A673 (cell line): Measurements from ENCODE around the gene SPEF2. TPM values are rescaled to one million over a fixed set of nuclear protein-coding genes. Genes with fewer than 3 reads are reported as not detected.

Experiments
- BruUV-seq: library from RNA; stranded (reverse); fragments of 400-500 nt; replicated peaks from 2 replicates; lab custom pipeline; 2021; lab: Mats Ljungman, UMichigan
- CTCF ChIA-PET: fragments of 300-600 bp; sonication (Branson Sonifier 250); formaldehyde crosslinking; loops from one replicate; lab custom pipeline; 2022; ENCODE audit warnings: antibody characterized with exemption; lab: Charles Lee
- POLR2A ChIA-PET: fragments of 300-600 bp; sonication (Branson Sonifier 250); formaldehyde crosslinking; loops from one replicate; lab custom pipeline; 2022; ENCODE audit warnings: antibody characterized with exemption; ENCODE audit not compliant: low non-redundant PET; lab: Charles Lee
- DNase-seq: peaks from one replicate; pipeline ENCODE4 v3.0.0-alpha.2; 2015; ENCODE audit warnings: low spot score
- H3K27ac ChIP-seq: fragments of 200-600 bp; sonication (generic); 2 replicates; pipeline ENCODE4 v1.5.1; 2016; ENCODE audit warnings: mixed run types, low read depth, mild to moderate bottlenecking, mixed read lengths, antibody characterized with exemption, low read length; ENCODE audit not compliant: poor library complexity, severe bottlenecking
- H3K27me3 ChIP-seq: fragments of 200-600 bp; sonication (generic); replicated peaks from 2 replicates; pipeline ENCODE4 v1.6.1; 2017; ENCODE audit warnings: mixed run types, low read depth, mild to moderate bottlenecking, mixed read lengths, antibody characterized with exemption, low read length; ENCODE audit not compliant: insufficient read depth, poor library complexity
- H3K36me3 ChIP-seq: fragments of 200-600 bp; sonication (generic); 2 replicates; pipeline ENCODE4 v1.6.1; 2016; ENCODE audit warnings: mixed run types, mild to moderate bottlenecking, mixed read lengths, antibody characterized with exemption, low read length; ENCODE audit not compliant: insufficient read depth, poor library complexity, severe bottlenecking
- H3K4me1 ChIP-seq: fragments of 200-600 bp; sonication (generic); 2 replicates; pipeline ENCODE4 v1.6.1; 2017; ENCODE audit warnings: mixed run types, mild to moderate bottlenecking, mixed read lengths, antibody characterized with exemption, low read length; ENCODE audit not compliant: insufficient read depth, poor library complexity, severe bottlenecking
- H3K4me3 ChIP-seq: fragments of 200-600 bp; sonication (generic); 2 replicates; pipeline ENCODE4 v1.5.1; 2016; ENCODE audit warnings: low read depth, mixed run types, mild to moderate bottlenecking, mixed read lengths, low read length; ENCODE audit not compliant: poor library complexity, severe bottlenecking
- H3K9me3 ChIP-seq: fragments of 200-600 bp; sonication (generic); 2 replicates; pipeline ENCODE4 v1.6.1; 2016; ENCODE audit warnings: mixed run types, low read depth, mild to moderate bottlenecking, mixed read lengths, antibody characterized with exemption, low read length; ENCODE audit not compliant: poor library complexity, severe bottlenecking
- EZH2 ChIP-seq: fragments of 200-600 bp; sonication (generic); IDR thresholded peaks from 2 replicates; pipeline ENCODE4 v1.6.1; 2017; ENCODE audit warnings: borderline replicate concordance, low read depth, mild to moderate bottlenecking, mixed read lengths, antibody characterized with exemption, low read length; ENCODE audit not compliant: poor library complexity, severe bottlenecking
- intact Hi-C: fragments of 100-400 bp; cut with micrococcal nuclease; formaldehyde crosslinking; loops from one replicate; pipeline ENCODE4 v1.10.0; 2022; ENCODE audit not compliant: unreplicated experiment
- total RNA-seq: library from RNA; stranded (reverse); gene quantifications from 2 replicates; pipeline ENCODE4 v1.2.3, GENCODE V29; 2021
- TF ChIP-seq, protein P1 (sequence below): fragments of 300-800, 200-600 bp; sonication (generic); conservative IDR thresholded peaks from 2 replicates; pipeline ENCODE4 v1.5.1; 2017; ENCODE audit warnings: low read depth, mild to moderate bottlenecking, antibody characterized with exemption, low read length, moderate library complexity, mixed read lengths

Gene SPEF2
- total RNA-seq, 1 experiment from 2014 or later = 1.5 TPM

DNA sequence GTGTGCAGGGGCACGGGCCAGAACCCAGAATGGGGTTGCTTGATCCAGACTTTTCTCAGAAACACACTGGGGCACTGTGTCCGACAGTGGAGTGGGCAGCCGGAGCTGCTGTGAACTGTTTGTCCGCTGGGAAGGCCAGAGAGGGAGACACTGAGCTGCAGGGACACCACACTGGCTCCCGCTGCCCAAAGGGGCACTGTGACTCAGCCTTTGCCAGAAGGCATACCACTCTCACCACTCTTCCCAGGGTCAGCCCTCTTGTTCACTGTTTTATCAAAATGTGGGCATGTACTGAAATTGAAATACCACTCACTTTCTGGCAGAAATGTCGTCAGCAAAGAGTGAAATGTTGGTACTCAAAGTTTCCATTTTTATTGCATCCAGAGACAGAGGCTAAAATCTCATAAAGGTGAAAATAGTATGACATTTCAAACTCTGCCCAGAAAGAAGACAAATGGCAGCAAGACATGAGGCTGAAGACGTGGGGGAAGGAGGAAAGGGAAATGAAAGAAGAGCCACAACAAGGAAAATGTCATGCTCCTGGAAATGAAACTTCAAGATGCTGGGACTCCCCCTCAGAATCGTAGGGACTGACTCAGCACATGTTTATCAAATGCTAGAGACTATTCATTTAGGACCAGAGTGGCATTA lies 234.5 kb downstream of the SPEF2 start:
- no peaks in the 10 kb centered on the region for H3K36me3 ChIP-seq
- H3K9me3 ChIP-seq = no peaks in the 10 kb centered on the region
- TF ChIP-seq EZH2 = no peak
- TF ChIP-seq, protein P1, sequence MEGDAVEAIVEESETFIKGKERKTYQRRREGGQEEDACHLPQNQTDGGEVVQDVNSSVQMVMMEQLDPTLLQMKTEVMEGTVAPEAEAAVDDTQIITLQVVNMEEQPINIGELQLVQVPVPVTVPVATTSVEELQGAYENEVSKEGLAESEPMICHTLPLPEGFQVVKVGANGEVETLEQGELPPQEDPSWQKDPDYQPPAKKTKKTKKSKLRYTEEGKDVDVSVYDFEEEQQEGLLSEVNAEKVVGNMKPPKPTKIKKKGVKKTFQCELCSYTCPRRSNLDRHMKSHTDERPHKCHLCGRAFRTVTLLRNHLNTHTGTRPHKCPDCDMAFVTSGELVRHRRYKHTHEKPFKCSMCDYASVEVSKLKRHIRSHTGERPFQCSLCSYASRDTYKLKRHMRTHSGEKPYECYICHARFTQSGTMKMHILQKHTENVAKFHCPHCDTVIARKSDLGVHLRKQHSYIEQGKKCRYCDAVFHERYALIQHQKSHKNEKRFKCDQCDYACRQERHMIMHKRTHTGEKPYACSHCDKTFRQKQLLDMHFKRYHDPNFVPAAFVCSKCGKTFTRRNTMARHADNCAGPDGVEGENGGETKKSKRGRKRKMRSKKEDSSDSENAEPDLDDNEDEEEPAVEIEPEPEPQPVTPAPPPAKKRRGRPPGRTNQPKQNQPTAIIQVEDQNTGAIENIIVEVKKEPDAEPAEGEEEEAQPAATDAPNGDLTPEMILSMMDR = no peak
- ChIA-PET POLR2A (no interaction called here), CTCF (no interaction called here)
- H3K27ac ChIP-seq = no peak overlapping the region
- H3K27me3 ChIP-seq = no peaks in the 10 kb centered on the region
- BruUV-seq = no TSS peak
- no peak overlapping the region for H3K4me3 ChIP-seq
- intact Hi-C loops = no loop called here
- peaks cover 27% of the 10 kb centered on the region for H3K4me1 ChIP-seq
- DNase-seq = no peak

DNA sequence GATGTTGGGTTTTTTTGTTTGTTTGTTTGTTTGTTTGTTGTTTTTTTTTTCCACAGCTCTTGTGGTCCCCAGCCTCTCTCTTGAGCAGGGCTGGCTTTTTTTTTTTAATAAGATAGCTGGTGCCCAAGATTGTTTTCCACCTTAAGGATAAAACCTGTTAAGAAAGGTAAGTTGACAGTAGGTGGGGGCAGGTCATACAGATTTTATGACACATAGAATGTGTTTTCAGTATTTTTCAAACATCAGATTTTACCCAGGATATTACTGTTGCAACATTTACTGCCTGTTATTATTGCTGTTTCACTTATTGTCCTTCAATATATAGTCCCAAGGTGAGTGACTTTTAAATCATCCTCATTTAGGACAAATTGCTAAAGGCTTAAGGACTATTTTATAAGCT lies 235.1 kb downstream of the SPEF2 start:
- no peaks in the 10 kb centered on the region for H3K36me3 ChIP-seq
- DNase-seq = no peak
- TF ChIP-seq EZH2 = no peak
- TF ChIP-seq, protein P1 = no peak
- no peaks in the 10 kb centered on the region for H3K9me3 ChIP-seq
- ChIA-PET CTCF (no interaction called here), POLR2A (no interaction called here)
- H3K4me3 ChIP-seq = no peak overlapping the region
- intact Hi-C loops = no loop called here
- H3K27ac ChIP-seq = no peak overlapping the region
- no TSS peak for BruUV-seq
- peaks cover 32% of the 10 kb centered on the region for H3K4me1 ChIP-seq
- no peaks in the 10 kb centered on the region for H3K27me3 ChIP-seq

DNA sequence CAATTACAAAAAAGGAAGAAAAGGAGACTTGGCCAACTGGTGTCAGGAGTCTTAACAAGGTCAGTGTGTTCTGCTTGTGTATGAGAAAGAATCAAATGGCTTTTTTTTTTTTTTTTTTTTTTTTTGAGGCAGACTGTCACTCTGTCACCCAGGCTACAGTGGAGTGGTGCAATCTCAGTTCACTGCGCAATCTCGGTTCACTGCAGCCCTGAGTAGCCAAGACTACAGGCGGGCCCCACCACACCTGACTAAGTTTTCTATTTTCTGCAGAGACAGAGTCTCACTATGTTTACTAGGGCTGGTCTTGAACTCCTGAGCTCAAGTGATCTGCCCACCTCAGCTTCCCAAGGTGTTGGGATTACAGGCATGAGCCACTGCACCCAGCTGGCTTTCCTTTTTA lies 236.0 kb downstream of the SPEF2 start:
- Histone ChIP-seq H3K36me3 (no peaks in the 10 kb centered on the region), H3K27ac (no peak overlapping the region), H3K27me3 (no peaks in the 10 kb centered on the region), H3K4me3 (no peak overlapping the region), H3K9me3 (no peaks in the 10 kb centered on the region), H3K4me1 (peaks cover 40% of the 10 kb centered on the region)
- no peak for DNase-seq
- CTCF ChIA-PET = no interaction called here
- POLR2A ChIA-PET = no interaction called here
- intact Hi-C loops = no loop called here
- TF ChIP-seq, protein P1 = no peak
- no peak for TF ChIP-seq EZH2
- BruUV-seq = no TSS peak
